ENCODE data around the gene HES3.

The HES3 gene

DNA sequence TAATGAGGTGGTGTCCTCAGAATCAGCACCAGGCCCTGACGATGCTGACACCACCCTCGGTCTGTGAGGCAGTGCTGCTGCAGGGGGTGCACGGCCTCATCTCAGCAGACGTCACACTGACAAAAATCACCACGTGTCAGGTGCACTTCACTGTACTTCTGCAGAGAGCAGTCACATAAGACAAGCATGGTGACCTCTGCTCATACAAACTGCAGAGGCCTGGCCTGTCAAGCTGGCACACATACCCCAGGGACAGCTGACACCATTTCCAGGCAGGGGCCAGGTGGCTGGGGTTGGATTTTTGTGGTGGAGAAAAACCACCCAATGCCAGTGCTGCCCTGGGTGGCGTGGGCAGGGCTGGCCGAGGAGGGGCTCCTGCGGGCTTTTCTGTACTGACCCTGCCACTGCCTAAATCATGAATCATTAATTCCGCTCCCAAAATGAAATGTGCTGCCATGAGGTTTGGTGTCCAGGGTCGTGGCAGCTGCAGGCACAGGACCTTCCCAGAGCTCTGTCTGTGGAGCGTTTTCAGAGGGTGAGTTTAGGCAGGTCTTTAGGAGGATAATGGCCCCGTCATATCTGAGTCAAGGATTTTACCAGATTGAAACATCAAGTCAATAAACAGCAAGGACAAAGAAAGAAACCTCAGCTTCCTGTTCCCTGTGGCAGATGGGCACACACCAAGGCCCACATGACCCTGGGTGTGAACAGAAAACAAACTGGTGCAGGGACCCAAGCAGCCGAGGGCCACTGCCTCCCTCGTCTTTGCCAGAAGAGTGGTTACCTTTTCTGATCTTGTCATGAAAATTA, 50.3 kb downstream of the HES3 start:
- H3K36me3 ChIP-seq (ENCODE audit: control insufficient read depth, low read depth, low read length): peaks cover 15% of the 10 kb centered on the region
- no peaks in the 10 kb centered on the region for H3K9me3 ChIP-seq (ENCODE audit: control insufficient read depth, low read depth, low read length)
- no peak overlapping the region for H3K27ac ChIP-seq (ENCODE audit: low read length)
- no peaks in the 10 kb centered on the region for H3K27me3 ChIP-seq (ENCODE audit: control insufficient read depth, insufficient read depth, low read length)
- no peak overlapping the region for H3K9ac ChIP-seq (ENCODE audit: low read length)
- no peaks in the 10 kb centered on the region for H3K4me1 ChIP-seq (ENCODE audit: control insufficient read depth, low read depth, low read length)
- H3K4me3 ChIP-seq (ENCODE audit: low read length): no peak overlapping the region

DNA sequence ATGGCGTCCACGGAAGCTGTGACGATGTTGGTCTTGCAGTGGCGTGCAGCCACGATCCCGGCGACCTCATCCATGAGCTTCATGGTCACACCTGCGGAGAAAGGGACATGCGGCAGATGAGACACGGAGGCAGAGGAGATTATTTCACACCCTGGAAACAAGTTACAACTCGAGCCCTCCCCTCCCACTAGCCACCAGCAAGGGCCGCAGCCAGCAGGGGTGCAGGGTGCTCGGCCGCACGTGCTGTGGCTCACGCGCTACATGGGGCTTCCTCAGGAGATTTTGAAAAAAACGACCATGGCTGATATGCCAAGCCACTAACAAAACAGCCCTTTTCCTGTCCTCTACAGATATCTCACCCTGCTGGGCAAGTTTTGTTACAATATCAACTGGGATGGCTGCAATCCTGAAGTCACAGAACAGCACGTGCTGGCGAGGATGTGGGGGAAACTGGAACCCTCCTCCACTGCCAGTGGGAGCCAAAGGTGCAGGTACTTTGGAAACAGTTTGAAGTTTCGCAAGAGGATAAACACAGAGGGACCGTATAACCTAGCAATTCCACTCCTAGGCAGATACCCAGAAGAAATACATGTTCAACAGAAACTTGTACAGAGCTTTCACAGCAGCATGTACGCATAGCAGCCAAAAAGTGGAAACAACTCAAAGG, 51.0 kb downstream of the HES3 start:
- H3K4me3 ChIP-seq (ENCODE audit: low read length): no peak overlapping the region
- peaks cover 15% of the 10 kb centered on the region for H3K36me3 ChIP-seq (ENCODE audit: control insufficient read depth, low read depth, low read length)
- no peaks in the 10 kb centered on the region for H3K27me3 ChIP-seq (ENCODE audit: control insufficient read depth, insufficient read depth, low read length)
- H3K9me3 ChIP-seq (ENCODE audit: control insufficient read depth, low read depth, low read length): no peaks in the 10 kb centered on the region
- no peak overlapping the region for H3K27ac ChIP-seq (ENCODE audit: low read length)
- H3K9ac ChIP-seq (ENCODE audit: low read length): no peak overlapping the region
- no peaks in the 10 kb centered on the region for H3K4me1 ChIP-seq (ENCODE audit: control insufficient read depth, low read depth, low read length)

Data from iPS-18a (cell line).